ENCODE measurements around the gene NPHS1. TPM values are rescaled to one million over a fixed set of nuclear protein-coding genes. Genes with fewer than 3 reads are reported as not detected.

Gene NPHS1
- under 0.01 TPM in 1 of 2 replicates, not detected in the other for total RNA-seq

GRCh38 chr19:35852029-35852780, at the start of gene NPHS1:
NPHS1 (minus strand) TSS chr19:35852504; CDS start chr19:35851837, 667 bp downstream.

DNA sequence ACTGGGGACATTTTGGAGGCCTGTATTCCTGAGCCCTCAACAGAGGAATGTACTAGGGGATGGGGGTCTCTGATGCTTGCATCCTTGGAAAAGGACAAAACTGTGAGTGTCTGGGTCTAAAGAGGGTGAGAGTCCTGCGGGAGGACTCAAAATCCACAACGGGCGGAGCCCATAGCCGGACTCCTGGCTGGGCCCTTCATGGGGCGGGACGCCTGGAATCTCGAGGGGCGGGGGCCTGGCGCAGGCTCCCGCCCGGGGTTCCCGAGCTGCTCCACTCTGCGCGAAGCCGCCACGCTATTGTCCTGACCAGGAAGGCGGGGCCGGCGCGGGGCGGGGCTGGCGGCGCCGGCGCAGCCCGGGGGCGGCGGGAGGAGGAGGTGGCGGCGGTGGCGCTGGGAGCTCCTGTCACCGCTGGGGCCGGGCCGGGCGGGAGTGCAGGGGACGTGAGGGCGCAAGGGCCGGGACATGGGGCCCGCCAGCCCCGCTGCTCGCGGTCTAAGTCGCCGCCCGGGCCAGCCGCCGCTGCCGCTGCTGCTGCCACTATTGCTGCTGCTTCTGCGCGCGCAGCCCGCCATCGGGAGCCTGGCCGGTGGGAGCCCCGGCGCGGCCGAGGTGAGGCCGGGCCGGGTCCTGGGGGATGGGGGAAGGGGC, 16.0 kb upstream of the NPHS1 start, which contains the start of gene APLP1:
Gene APLP1 (plus strand): TSS at position 403 of the 651 bp plus-strand sequence. CDS start 63 bp downstream, at position 466.

DNA sequence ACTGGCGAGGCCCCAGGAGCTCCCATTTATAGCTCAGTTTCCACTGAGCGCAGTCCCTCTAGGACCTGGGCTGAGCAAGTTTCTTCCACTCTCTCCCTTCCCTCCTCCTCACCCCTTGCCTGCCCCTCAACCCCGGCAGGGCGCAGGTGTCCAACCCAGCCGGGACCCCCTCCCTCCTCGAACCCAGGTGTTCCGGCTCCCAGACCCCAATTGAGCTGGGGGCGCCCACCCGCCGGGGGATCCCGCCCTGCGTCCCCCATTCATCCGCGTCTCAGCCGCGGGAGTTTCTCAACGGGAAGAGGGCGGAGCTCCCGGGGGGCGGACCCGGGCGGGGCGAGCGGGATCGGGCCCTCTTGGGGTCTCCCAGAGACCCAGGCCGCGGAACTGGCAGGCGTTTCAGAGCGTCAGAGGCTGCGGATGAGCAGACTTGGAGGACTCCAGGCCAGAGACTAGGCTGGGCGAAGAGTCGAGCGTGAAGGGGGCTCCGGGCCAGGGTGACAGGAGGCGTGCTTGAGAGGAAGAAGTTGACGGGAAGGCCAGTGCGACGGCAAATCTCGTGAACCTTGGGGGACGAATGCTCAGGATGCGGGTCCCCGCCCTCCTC, 4.3 kb upstream of the NPHS1 start, which contains the start of gene KIRREL2:
Gene KIRREL2 (plus strand): TSS at position 366 of the 604 bp plus-strand sequence. CDS start 209 bp downstream, at position 575.

GRCh38 chr19:35812220-35813042, 39.9 kb downstream of the NPHS1 start, which contains the start of gene PRODH2:
PRODH2 (minus strand) TSS chr19:35812845; CDS start chr19:35812805, 40 bp downstream.

Other genes with a start within 250 kb of the NPHS1 start
- 9.4 and 16.6 TPM in 2 replicates for gene HAUS5, start 239.8 kb downstream of the NPHS1 start, total RNA-seq
- 41.0 and 49.0 TPM in 2 replicates for gene RBM42, start 223.5 kb downstream of the NPHS1 start, total RNA-seq
- 0.11 and 0.50 TPM in 2 replicates for gene ETV2, start 210.8 kb downstream of the NPHS1 start, total RNA-seq
- 324 and 362 TPM in 2 replicates for gene COX6B1, start 204.2 kb downstream of the NPHS1 start, total RNA-seq
- not detected in 2 replicates for gene UPK1A, start 186.0 kb downstream of the NPHS1 start, total RNA-seq
- gene ZBTB32, start 147.9 kb downstream of the NPHS1 start, total RNA-seq, result not detected in 2 replicates
- 7.5 TPM in 2 replicates for gene KMT2B, start 134.5 kb downstream of the NPHS1 start, total RNA-seq
- gene IGFLR1, start 110.1 kb downstream of the NPHS1 start, total RNA-seq, result 0.62 and 0.66 TPM in 2 replicates
- 6.1 and 8.9 TPM in 2 replicates for gene U2AF1L4, start 107.1 kb downstream of the NPHS1 start, total RNA-seq
- 8.6 and 12.1 TPM in 2 replicates for gene PSENEN, start 106.9 kb downstream of the NPHS1 start, total RNA-seq
- gene LIN37, start 103.9 kb downstream of the NPHS1 start, total RNA-seq, result 12.2 and 16.5 TPM in 2 replicates
- gene HSPB6, start 95.5 kb downstream of the NPHS1 start, total RNA-seq, result 49.6 and 161 TPM in 2 replicates
- gene PROSER3, start 94.3 kb downstream of the NPHS1 start, total RNA-seq, result 6.1 and 7.9 TPM in 2 replicates
- gene ARHGAP33, start 76.9 kb downstream of the NPHS1 start, total RNA-seq, result 6.2 and 11.7 TPM in 2 replicates
- gene PRODH2, start 39.7 kb downstream of the NPHS1 start, total RNA-seq, result not detected in 2 replicates
- gene KIRREL2, start 4.4 kb upstream of the NPHS1 start, total RNA-seq, result not detected in 2 replicates
- 3.5 and 6.7 TPM in 2 replicates for gene APLP1, start 16.1 kb upstream of the NPHS1 start, total RNA-seq
- 5.6 and 9.9 TPM in 2 replicates for gene NFKBID, start 48.0 kb upstream of the NPHS1 start, total RNA-seq
- 0.22 and 1.5 TPM in 2 replicates for gene HCST, start 50.0 kb upstream of the NPHS1 start, total RNA-seq
- not detected in 2 replicates for gene TYROBP, start 55.8 kb upstream of the NPHS1 start, total RNA-seq
- 1.7 and 2.4 TPM in 2 replicates for gene LRFN3, start 83.9 kb upstream of the NPHS1 start, total RNA-seq
- gene SDHAF1, start 142.7 kb upstream of the NPHS1 start, total RNA-seq, result 9.6 and 11.1 TPM in 2 replicates
- gene SYNE4, start 156.3 kb upstream of the NPHS1 start, total RNA-seq, result 0.25 TPM in 1 of 2 replicates, not detected in the other
- 15.9 and 20.0 TPM in 2 replicates for gene ALKBH6, start 161.7 kb upstream of the NPHS1 start, total RNA-seq
- gene CLIP3, start 180.4 kb upstream of the NPHS1 start, total RNA-seq, result 5.4 and 12.6 TPM in 2 replicates
- 2.4 and 3.9 TPM in 2 replicates for gene THAP8, start 201.8 kb upstream of the NPHS1 start, total RNA-seq
- 6.1 and 16.3 TPM in 2 replicates for gene WDR62, start 202.4 kb upstream of the NPHS1 start, total RNA-seq